HFFc6 (cell line): ENCODE data around the gene CSNK2A3. TPM values are rescaled to one million over a fixed set of nuclear protein-coding genes. Genes with fewer than 3 reads are reported as not detected.

ENCODE experiments used
- DNase-seq: peaks from one replicate; pipeline ENCODE4 v3.0.0-alpha.2; 2018
- H3K27ac Mint-ChIP-seq: 2 replicates; pipeline ENCODE4 v1.8.0; 2020; ENCODE audit warnings: mild to moderate bottlenecking, mixed read lengths
- H3K27me3 Mint-ChIP-seq: 2 replicates; pipeline ENCODE4 v1.8.0; 2021; ENCODE audit warnings: mild to moderate bottlenecking, moderate library complexity, mixed read lengths; ENCODE audit not compliant: insufficient read depth
- H3K36me3 Mint-ChIP-seq: 2 replicates; pipeline ENCODE4 v1.8.0; 2021; ENCODE audit warnings: low read depth, mixed read lengths
- H3K4me1 Mint-ChIP-seq: 2 replicates; pipeline ENCODE4 v1.8.0; 2020; ENCODE audit warnings: low read depth, mixed read lengths
- H3K4me3 Mint-ChIP-seq: 2 replicates; pipeline ENCODE4 v1.8.0; 2020; ENCODE audit warnings: mild to moderate bottlenecking, moderate library complexity, mixed read lengths
- H3K9me3 Mint-ChIP-seq: 2 replicates; pipeline ENCODE4 v1.8.0; 2020; ENCODE audit warnings: mild to moderate bottlenecking, mixed read lengths
- total RNA-seq, 6 experiments: library from RNA; stranded (reverse); fragmentation: NEBNext Ultra II Directional; extraction: Animal tissue kit (Norgen Biotek cat#: 25700); gene quantifications; 2 replicates in 1 of 6; 3 replicates in 5 of 6; pipeline ENCODE4 v1.2.3, GENCODE V29; 2021
- TF ChIP-seq, protein P1 (sequence below): fragments of 200-600 bp; sonication (generic); IDR thresholded peaks from 2 replicates; pipeline ENCODE4 v1.5.0; 2021; ENCODE audit warnings: antibody characterized with exemption, mild to moderate bottlenecking

CSNK2A3 gene
- total RNA-seq, 6 experiments from 2014 or later = 1.2 to 3.6 (median 2.0) TPM

DNA sequence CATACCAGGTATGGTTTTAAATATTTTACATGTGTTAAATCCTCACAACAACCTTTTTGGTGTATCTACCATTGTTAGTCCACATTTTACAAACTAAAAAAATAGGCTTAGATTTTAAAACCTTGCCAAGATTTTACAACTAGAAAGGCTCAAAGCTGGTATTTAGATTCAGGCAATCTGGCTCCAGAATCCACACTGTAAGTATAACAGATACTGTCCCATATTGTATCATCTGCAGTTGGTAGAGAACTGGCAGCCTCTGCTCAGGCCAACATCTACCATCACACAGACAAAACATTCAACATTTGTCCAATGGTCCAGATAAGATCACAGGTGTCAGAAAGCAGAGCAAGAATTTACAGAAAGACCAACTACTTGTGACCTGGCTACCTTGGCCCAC, 30.9 kb downstream of the CSNK2A3 start:
- TF ChIP-seq, protein P1, sequence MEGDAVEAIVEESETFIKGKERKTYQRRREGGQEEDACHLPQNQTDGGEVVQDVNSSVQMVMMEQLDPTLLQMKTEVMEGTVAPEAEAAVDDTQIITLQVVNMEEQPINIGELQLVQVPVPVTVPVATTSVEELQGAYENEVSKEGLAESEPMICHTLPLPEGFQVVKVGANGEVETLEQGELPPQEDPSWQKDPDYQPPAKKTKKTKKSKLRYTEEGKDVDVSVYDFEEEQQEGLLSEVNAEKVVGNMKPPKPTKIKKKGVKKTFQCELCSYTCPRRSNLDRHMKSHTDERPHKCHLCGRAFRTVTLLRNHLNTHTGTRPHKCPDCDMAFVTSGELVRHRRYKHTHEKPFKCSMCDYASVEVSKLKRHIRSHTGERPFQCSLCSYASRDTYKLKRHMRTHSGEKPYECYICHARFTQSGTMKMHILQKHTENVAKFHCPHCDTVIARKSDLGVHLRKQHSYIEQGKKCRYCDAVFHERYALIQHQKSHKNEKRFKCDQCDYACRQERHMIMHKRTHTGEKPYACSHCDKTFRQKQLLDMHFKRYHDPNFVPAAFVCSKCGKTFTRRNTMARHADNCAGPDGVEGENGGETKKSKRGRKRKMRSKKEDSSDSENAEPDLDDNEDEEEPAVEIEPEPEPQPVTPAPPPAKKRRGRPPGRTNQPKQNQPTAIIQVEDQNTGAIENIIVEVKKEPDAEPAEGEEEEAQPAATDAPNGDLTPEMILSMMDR = no peak
- H3K27me3 Mint-ChIP-seq = peaks cover 13% of the 10 kb centered on the region
- no peaks in the 10 kb centered on the region for H3K9me3 Mint-ChIP-seq
- no peaks in the 10 kb centered on the region; the same call in 1 of the 2 replicates for H3K36me3 Mint-ChIP-seq
- no peak overlapping the region for H3K27ac Mint-ChIP-seq
- H3K4me3 Mint-ChIP-seq = no peak overlapping the region
- DNase-seq = no peak
- H3K4me1 Mint-ChIP-seq = peaks cover 6% of the 10 kb centered on the region; the same call in 1 of the 2 replicates

DNA sequence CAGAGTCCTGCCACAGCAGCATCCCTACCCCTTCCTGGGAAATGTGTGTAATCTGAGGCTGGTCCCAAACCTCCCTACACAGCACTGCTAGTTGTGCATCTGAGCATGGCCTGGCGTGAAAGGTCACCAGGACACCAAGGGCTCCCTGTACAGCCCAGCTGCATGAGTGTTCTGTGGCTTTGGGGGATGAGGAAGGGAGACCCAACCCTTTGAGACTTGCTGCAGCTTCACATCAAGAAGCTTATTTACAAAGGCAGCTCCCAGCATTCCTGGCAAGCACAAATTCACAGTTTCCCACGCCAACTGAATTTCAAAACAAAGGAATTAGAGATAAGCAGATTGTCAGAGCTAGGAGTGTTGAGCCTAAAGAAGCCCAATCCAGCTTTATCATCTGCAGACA, 32.2 kb downstream of the CSNK2A3 start:
- DNase-seq = no peak
- Mint-ChIP-seq H3K4me1 (peaks cover 6% of the 10 kb centered on the region; the same call in 1 of the 2 replicates), H3K9me3 (no peaks in the 10 kb centered on the region), H3K27me3 (peaks cover 14% of the 10 kb centered on the region), H3K27ac (no peak overlapping the region), H3K4me3 (no peak overlapping the region), H3K36me3 (no peaks in the 10 kb centered on the region; the same call in 1 of the 2 replicates)
- TF ChIP-seq, protein P1 = no peak

DNA sequence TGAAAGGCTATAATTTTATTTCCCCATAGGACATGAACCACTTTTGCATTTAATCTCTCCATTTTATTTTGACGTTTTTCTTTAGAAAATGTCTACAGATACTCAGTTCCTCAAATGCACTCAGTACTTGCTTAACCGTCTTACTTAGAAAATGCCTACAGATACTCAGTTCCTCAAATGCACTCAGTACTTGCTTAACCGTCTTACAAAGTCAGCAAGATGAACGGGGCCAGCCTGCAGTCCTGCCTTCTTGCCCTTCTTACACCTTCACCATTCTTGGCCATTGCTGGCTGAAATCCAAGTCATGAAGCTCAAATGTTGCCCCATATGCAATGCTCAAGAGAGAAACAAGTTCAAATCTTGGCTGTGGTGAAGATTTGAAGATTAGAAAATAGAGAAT, 34.1 kb downstream of the CSNK2A3 start:
- Mint-ChIP-seq H3K27me3 (peaks cover 15% of the 10 kb centered on the region), H3K27ac (no peak overlapping the region)
- TF ChIP-seq, protein P1 = no peak

DNA sequence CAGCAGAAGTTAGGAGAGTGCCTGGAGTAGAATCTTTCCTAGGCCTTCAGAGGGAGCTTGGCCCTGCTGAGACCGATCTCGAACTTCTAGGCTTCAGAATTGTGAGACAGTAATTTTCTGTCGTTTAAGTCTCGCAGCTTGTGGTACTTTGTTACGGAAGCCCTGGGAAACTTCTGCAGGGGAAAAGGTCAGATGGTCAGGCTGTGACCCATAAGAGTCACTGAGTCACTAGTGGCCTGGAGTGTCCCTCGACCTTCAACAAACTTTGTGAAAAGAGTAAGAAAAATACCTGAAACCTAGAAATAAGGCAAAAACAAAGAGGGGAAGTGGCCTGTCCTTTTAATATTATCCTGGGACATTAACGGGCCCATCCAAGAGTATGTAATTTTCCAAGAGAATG, 34.6 kb downstream of the CSNK2A3 start:
- H3K9me3 Mint-ChIP-seq = no peaks in the 10 kb centered on the region
- H3K4me3 Mint-ChIP-seq = no peak overlapping the region
- TF ChIP-seq, protein P1 = no peak
- H3K27ac Mint-ChIP-seq = no peak overlapping the region
- peaks cover 15% of the 10 kb centered on the region for H3K27me3 Mint-ChIP-seq
- DNase-seq = no peak
- peaks cover 14% of the 10 kb centered on the region; the same call in 1 of the 2 replicates for H3K4me1 Mint-ChIP-seq
- H3K36me3 Mint-ChIP-seq = no peaks in the 10 kb centered on the region

More for the DNA sequence above, 34.1 kb downstream of the CSNK2A3 start:
- Mint-ChIP-seq H3K4me3 (no peak overlapping the region), H3K4me1 (peaks cover 9% of the 10 kb centered on the region; the same call in 1 of the 2 replicates), H3K36me3 (no peaks in the 10 kb centered on the region), H3K9me3 (no peaks in the 10 kb centered on the region)
- DNase-seq = no peak

DNA sequence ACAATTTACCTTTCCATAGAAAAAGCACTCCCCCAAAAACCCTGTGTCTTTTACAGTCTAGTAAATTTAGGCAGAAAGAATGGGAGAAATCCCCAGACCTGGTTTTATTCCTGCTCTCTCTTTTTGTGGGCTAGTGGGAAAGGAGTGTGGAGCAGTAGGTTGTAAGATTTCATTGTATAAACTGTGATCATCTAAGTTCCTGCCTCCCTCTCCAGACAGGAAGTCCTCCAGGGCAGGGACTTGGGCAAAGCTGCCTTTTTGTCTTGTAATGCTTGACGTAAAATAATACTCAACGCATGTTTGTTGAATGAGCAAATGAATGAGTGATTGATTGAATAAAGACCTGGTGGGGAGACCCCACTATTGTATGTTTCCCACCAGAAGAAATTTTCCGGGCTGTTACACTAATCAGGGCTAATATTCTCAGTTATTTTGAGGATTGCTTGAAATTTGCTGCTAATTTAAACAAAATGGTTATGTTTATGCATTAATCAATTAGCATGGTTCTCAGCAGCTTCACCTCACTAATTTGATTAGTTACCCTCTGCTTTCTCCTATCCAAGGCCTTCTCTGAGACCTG, 36.3 kb downstream of the CSNK2A3 start:
- peaks cover 13% of the 10 kb centered on the region for H3K27me3 Mint-ChIP-seq
- H3K36me3 Mint-ChIP-seq = no peaks in the 10 kb centered on the region
- peaks cover 23% of the 10 kb centered on the region; the same call in 1 of the 2 replicates for H3K4me1 Mint-ChIP-seq
- no peak for DNase-seq
- TF ChIP-seq, protein P1 = no peak
- H3K4me3 Mint-ChIP-seq = no peak overlapping the region
- no peaks in the 10 kb centered on the region for H3K9me3 Mint-ChIP-seq
- no peak overlapping the region for H3K27ac Mint-ChIP-seq
